ENCODE measurements around the gene RFX1.
"Not testable (repeated sequence)": the region's sequence is repeated elsewhere in the genome, so short reads cannot be mapped to it uniquely, and the experiment has no call there.

RFX1 gene

GRCh38 chr19:13969897-13970296 is 36.2 kb downstream of the RFX1 start:
- no peak overlapping the region for H3K4me3 ChIP-seq (ENCODE audit: low read depth, low read length)
- no peak for DNase-seq (ENCODE audit: low read depth)
- TF ChIP-seq CTCF (IDR thresholded peaks at IDR 0.05; ENCODE audit: low read depth, low read length, missing control alignments) = no peak

DNA sequence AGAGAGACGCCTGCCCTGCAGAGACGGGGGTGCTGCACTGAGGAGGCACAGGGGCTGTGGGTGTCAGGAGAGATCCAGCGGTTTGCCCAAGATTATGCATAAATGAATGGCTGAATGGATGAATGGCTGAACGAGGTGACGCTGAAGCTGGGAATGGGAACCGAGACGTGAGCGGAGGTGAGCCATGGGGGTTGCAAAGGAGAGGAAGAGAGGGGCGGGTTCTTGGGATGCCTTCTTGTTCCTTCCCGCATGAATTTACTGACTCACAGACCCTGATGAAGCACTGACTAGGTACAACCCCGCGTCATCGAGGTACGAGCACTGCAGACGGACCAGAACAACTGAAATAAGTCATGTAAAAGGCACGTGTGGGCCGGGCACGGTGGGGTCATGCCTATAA is 37.1 kb downstream of the RFX1 start:
- no peak for TF ChIP-seq CTCF (IDR thresholded peaks at IDR 0.05; ENCODE audit: low read depth, low read length, missing control alignments)
- DNase-seq (ENCODE audit: low read depth) = no peak
- H3K4me3 ChIP-seq (ENCODE audit: low read depth, low read length) = no peak overlapping the region

DNA sequence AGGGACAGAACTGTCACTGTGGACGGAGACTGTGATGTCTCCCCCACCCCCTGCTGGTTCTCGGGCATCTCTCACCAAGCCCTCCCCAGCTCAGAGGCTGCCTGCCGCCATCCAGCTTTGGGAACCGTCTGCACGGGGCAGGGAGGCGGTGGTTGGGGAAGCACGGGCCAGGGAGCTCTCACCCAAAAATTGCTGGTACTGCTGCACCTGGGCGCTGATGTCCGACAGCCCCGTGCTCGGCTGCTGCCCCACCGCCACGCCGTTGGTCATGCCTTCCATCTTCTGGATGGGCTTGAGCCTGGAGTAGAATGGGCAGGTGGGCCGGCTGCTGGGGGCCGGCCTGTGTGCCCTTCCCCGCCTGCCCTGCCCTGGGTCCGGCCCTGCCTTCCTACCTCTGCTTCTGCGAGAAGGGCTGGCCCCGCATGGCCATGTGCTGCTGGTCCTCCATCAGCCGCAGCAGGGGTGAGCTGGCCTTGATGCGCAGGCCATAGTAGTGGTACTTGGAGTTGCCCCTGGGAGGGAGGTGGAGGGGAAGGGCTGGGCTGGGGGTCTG is 37.7 kb downstream of the RFX1 start:
- no peak for DNase-seq (ENCODE audit: low read depth)
- H3K4me3 ChIP-seq (ENCODE audit: low read depth, low read length) = no peak overlapping the region
- no peak for TF ChIP-seq CTCF (IDR thresholded peaks at IDR 0.05; ENCODE audit: low read depth, low read length, missing control alignments)

- not testable (repeated sequence) for H3K4me3 ChIP-seq (ENCODE audit: low read depth, low read length); DNase-seq (ENCODE audit: low read depth)
Measured at GRCh38 chr19:13967206-13967605, 38.9 kb downstream of the RFX1 start.

GRCh38 chr19:13966684-13967128 is 39.4 kb downstream of the RFX1 start:
- no peak overlapping the region for H3K4me3 ChIP-seq (ENCODE audit: low read depth, low read length)
- DNase-seq (ENCODE audit: low read depth) = no peak
- no peak for TF ChIP-seq CTCF (IDR thresholded peaks at IDR 0.05; ENCODE audit: low read depth, low read length, missing control alignments)

- DNase-seq (ENCODE audit: low read depth) = no peak
- no peak overlapping the region for H3K4me3 ChIP-seq (ENCODE audit: low read depth, low read length)
- no peak for TF ChIP-seq CTCF (IDR thresholded peaks at IDR 0.05; ENCODE audit: low read depth, low read length, missing control alignments)
Measured at GRCh38 chr19:13965926-13966683, 40.0 kb downstream of the RFX1 start.

- TF ChIP-seq CTCF (IDR thresholded peaks at IDR 0.05; ENCODE audit: low read depth, low read length, missing control alignments) = no peak
- DNase-seq (ENCODE audit: low read depth) = no peak
- H3K4me3 ChIP-seq (ENCODE audit: low read depth, low read length) = no peak overlapping the region
Measured at GRCh38 chr19:13965377-13965896, 40.7 kb downstream of the RFX1 start.

Measured in GM12864 (cell line).